GM12878 (cell line): ENCODE results near the gene MYL3. TPM values are rescaled to one million over a fixed set of nuclear protein-coding genes. Genes with fewer than 3 reads are reported as not detected.

ENCODE experiments used
- ASH2L ChIP-seq: fragments of 300-600, 200-600 bp; sonication (generic); IDR thresholded peaks from 2 replicates; pipeline ENCODE4 v1.6.1; 2017; ENCODE audit warnings: low read depth, mild to moderate bottlenecking, borderline replicate concordance
- BACH1 ChIP-seq: fragments of 450-650 bp; IDR thresholded peaks from 2 replicates; pipeline ENCODE4 v1.6.1; 2017; ENCODE audit warnings: mild to moderate bottlenecking, borderline replicate concordance
- CBX5 ChIP-seq: sonication (generic); IDR thresholded peaks from 2 replicates; pipeline ENCODE4 v1.6.1; 2016; ENCODE audit warnings: low read depth, moderate library complexity, mild to moderate bottlenecking, inconsistent platforms
- CHD2 ChIP-seq: IDR thresholded peaks from 2 replicates; pipeline ENCODE4 v1.6.1; 2011; ENCODE audit warnings: low read depth, low read length, improper control_type of control experiment, borderline replicate concordance
- CREM ChIP-seq: IDR thresholded peaks from 2 replicates; pipeline ENCODE4 v1.6.1; 2014; ENCODE audit warnings: antibody characterized with exemption, low read depth
- EGR1 ChIP-seq, 2 experiments: IDR thresholded peaks; 1 replicate in 1 of 2; 2 replicates in 1 of 2; pipeline ENCODE4 v1.6.1; 2011 to 2012; ENCODE audit warnings: low read depth in 2 of 2, low read length in 2 of 2, borderline replicate concordance in 1 of 2, mild to moderate bottlenecking in 1 of 2, moderate library complexity in 1 of 2
- HDAC2 ChIP-seq: fragments of 200-600 bp; sonication (generic); IDR thresholded peaks from 2 replicates; pipeline ENCODE4 v1.6.1; 2017
- IKZF1 ChIP-seq: fragments of 450-650 bp; conservative IDR thresholded peaks from 2 replicates; pipeline ENCODE4 v1.6.1; 2017; ENCODE audit warnings: antibody characterized with exemption, mild to moderate bottlenecking
- KAT2A ChIP-seq: conservative IDR thresholded peaks from 2 replicates; pipeline ENCODE4 v1.6.1; 2011; ENCODE audit warnings: low read depth, low read length; ENCODE audit not compliant: control insufficient read depth
- MLLT1 ChIP-seq: fragments of 450-650 bp; IDR thresholded peaks from 2 replicates; pipeline ENCODE4 v1.6.1; 2016; ENCODE audit warnings: mild to moderate bottlenecking
- MXI1 ChIP-seq: fragments of 150-350 bp; IDR thresholded peaks from 2 replicates; pipeline ENCODE4 v1.6.1; 2011; ENCODE audit warnings: low read depth, mild to moderate bottlenecking, inconsistent platforms, low read length, improper control_type of control experiment
- NFIC ChIP-seq: IDR thresholded peaks from 2 replicates; pipeline ENCODE4 v1.6.1; 2012; ENCODE audit warnings: low read depth, mild to moderate bottlenecking, inconsistent platforms, low read length, moderate library complexity
- NFYA ChIP-seq: IDR thresholded peaks from 2 replicates; pipeline ENCODE4 v1.6.1; 2011; ENCODE audit warnings: low read depth, mild to moderate bottlenecking, low read length, improper control_type of control experiment, borderline replicate concordance
- NFYB ChIP-seq: IDR thresholded peaks from 2 replicates; pipeline ENCODE4 v1.6.1; 2011; ENCODE audit warnings: low read depth, mild to moderate bottlenecking, low read length, improper control_type of control experiment, moderate library complexity; ENCODE audit not compliant: insufficient read depth
- PAX5 ChIP-seq: IDR thresholded peaks from 2 replicates; pipeline ENCODE4 v1.6.1; 2011; ENCODE audit warnings: low read depth, low read length, borderline replicate concordance
- POLR2AphosphoS5 ChIP-seq: IDR thresholded peaks from 2 replicates; pipeline ENCODE4 v1.6.1; 2011; ENCODE audit warnings: mild to moderate bottlenecking, low read length, inconsistent platforms
- POU2F2 ChIP-seq: IDR thresholded peaks from 3 replicates; pipeline ENCODE4 v1.6.1; 2011; ENCODE audit warnings: low read depth, mild to moderate bottlenecking, low read length, borderline replicate concordance
- SIN3A ChIP-seq: IDR thresholded peaks from 2 replicates; pipeline ENCODE4 v1.6.1; 2012; ENCODE audit warnings: low read depth, low read length, improper control_type of control experiment
- SPI1 ChIP-seq: IDR thresholded peaks from 2 replicates; pipeline ENCODE4 v1.6.1; 2011; ENCODE audit warnings: low read depth, mild to moderate bottlenecking, low read length, moderate library complexity, borderline replicate concordance; ENCODE audit not compliant: insufficient read depth
- ZNF207 ChIP-seq: fragments of 450-650 bp; IDR thresholded peaks from 2 replicates; pipeline ENCODE4 v1.6.1; 2014; ENCODE audit warnings: antibody characterized with exemption, mild to moderate bottlenecking, borderline replicate concordance
- polyA plus RNA-seq, 11 experiments: library from polyadenylated mRNA; depleted of rRNA in 4 of 11; unstranded in 6 of 11; stranded (reverse) in 5 of 11; fragments of >200 nt; fragmentation: Nextera tagmentation in 4 of 11; fragmentation: Illumina TruSeq in 1 of 11; extraction: Ambion mirVana in 4 of 11; extraction: Trizol in 1 of 11; gene quantifications; 1 replicate in 1 of 11; 2 replicates in 10 of 11; pipeline versions ENCODE4 v1.2.1 to v1.2.3, GENCODE V29; 2011 to 2016; ENCODE audit warnings: inconsistent platforms in 2 of 11, missing spikeins in 2 of 11, low read depth in 1 of 11
- total RNA-seq, 4 experiments: library from RNA; depleted of rRNA in 3 of 4; stranded (reverse); fragments of >200 nt in 3 of 4; fragmentation: Illumina TruSeq in 1 of 4; extraction: Trizol in 1 of 4; gene quantifications; 2 replicates each; pipeline versions ENCODE4 v1.2.1 to v1.2.3, GENCODE V29; 2013 to 2021
- TF ChIP-seq, protein P1 (sequence below): IDR thresholded peaks from 2 replicates; pipeline ENCODE4 v1.6.1; 2012; ENCODE audit warnings: improper control_type of control experiment, low read depth, low read length; ENCODE audit not compliant: insufficient replicate concordance
- TF ChIP-seq, protein P2 (sequence below): fragments of 450-650 bp; formaldehyde crosslinking; IDR thresholded peaks from 2 replicates; pipeline ENCODE4 v1.4.0; 2022; ENCODE audit warnings: mild to moderate bottlenecking, moderate library complexity

The MYL3 gene
- total and polyA plus RNA-seq, 10 of the 15 experiments (the other 5 are each of a cell fraction or from before 2014, with no cell fraction given) = 0.40 TPM; not detected in 9

DNA sequence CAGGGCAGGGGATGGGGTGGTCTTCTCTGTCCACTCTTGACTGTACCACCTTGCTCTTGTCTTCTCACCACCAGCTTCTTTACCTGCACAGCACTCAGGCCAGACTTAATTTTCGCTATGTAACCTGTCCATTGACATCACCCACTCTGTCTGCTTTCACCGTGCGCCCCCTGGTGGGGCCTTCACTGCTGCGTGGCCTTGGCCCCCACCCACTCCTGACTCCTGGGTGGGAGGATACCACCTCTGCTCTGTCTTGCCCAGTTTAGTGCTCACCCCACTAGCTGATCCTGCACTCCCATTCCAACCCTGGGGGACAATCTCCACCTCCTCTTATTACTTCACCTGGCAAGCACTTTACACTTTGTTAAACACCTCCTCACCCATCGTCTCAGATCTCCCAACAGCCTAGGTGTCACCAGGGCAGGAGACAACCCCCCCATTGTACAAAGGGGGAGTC lies 32.0 kb upstream of the MYL3 start (continued):
- no peak for TF ChIP-seq HDAC2
- no peak for TF ChIP-seq ASH2L
- no peak for TF ChIP-seq MLLT1
- TF ChIP-seq BACH1 = peak; percentile 27; the same call in 1 of the 2 replicates
- TF ChIP-seq, protein P1, sequence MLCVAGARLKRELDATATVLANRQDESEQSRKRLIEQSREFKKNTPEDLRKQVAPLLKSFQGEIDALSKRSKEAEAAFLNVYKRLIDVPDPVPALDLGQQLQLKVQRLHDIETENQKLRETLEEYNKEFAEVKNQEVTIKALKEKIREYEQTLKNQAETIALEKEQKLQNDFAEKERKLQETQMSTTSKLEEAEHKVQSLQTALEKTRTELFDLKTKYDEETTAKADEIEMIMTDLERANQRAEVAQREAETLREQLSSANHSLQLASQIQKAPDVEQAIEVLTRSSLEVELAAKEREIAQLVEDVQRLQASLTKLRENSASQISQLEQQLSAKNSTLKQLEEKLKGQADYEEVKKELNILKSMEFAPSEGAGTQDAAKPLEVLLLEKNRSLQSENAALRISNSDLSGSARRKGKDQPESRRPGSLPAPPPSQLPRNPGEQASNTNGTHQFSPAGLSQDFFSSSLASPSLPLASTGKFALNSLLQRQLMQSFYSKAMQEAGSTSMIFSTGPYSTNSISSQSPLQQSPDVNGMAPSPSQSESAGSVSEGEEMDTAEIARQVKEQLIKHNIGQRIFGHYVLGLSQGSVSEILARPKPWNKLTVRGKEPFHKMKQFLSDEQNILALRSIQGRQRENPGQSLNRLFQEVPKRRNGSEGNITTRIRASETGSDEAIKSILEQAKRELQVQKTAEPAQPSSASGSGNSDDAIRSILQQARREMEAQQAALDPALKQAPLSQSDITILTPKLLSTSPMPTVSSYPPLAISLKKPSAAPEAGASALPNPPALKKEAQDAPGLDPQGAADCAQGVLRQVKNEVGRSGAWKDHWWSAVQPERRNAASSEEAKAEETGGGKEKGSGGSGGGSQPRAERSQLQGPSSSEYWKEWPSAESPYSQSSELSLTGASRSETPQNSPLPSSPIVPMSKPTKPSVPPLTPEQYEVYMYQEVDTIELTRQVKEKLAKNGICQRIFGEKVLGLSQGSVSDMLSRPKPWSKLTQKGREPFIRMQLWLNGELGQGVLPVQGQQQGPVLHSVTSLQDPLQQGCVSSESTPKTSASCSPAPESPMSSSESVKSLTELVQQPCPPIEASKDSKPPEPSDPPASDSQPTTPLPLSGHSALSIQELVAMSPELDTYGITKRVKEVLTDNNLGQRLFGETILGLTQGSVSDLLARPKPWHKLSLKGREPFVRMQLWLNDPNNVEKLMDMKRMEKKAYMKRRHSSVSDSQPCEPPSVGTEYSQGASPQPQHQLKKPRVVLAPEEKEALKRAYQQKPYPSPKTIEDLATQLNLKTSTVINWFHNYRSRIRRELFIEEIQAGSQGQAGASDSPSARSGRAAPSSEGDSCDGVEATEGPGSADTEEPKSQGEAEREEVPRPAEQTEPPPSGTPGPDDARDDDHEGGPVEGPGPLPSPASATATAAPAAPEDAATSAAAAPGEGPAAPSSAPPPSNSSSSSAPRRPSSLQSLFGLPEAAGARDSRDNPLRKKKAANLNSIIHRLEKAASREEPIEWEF = no peak
- no peak for TF ChIP-seq KAT2A
- TF ChIP-seq SPI1 = no peak
- TF ChIP-seq IKZF1 = 0 out of 2 replicates have a peak, but pooled peaks have one; percentile 22
- TF ChIP-seq NFIC = no peak
- TF ChIP-seq POU2F2 = no peak
- TF ChIP-seq, protein P2, sequence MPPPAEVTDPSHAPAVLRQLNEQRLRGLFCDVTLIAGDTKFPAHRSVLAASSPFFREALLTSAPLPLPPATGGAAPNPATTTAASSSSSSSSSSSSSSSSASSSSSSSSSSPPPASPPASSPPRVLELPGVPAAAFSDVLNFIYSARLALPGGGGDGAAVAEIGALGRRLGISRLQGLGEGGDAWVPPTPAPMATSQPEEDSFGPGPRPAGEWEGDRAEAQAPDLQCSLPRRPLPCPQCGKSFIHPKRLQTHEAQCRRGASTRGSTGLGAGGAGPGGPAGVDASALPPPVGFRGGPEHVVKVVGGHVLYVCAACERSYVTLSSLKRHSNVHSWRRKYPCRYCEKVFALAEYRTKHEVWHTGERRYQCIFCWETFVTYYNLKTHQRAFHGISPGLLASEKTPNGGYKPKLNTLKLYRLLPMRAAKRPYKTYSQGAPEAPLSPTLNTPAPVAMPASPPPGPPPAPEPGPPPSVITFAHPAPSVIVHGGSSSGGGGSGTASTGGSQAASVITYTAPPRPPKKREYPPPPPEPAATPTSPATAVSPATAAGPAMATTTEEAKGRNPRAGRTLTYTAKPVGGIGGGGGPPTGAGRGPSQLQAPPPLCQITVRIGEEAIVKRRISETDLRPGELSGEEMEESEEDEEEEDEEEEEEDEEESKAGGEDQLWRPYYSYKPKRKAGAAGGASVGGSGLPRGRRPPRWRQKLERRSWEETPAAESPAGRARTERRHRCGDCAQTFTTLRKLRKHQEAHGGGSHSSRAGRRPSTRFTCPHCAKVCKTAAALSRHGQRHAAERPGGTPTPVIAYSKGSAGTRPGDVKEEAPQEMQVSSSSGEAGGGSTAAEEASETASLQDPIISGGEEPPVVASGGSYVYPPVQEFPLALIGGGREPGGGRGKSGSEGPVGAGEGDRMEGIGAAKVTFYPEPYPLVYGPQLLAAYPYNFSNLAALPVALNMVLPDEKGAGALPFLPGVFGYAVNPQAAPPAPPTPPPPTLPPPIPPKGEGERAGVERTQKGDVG (CRISPR knock-in tag) = no peak
- no peak for TF ChIP-seq CHD2
- TF ChIP-seq ZNF207 = no peak
- no peak for TF ChIP-seq SIN3A
- no peak for TF ChIP-seq NFYA
- TF ChIP-seq MXI1 = no peak
- TF ChIP-seq EGR1 (IDR thresholded peaks at IDR 0.05; ENCODE audit: borderline replicate concordance in 1 of 2, low read depth in 2 of 2, low read length in 2 of 2) = peak in 1 of 2 experiments; percentile 38; a peak in 1 of 3 replicates
- no peak for TF ChIP-seq POLR2AphosphoS5
- no peak for TF ChIP-seq NFYB
- no peak for TF ChIP-seq PAX5
- no peak for TF ChIP-seq CREM
- no peak for TF ChIP-seq CBX5
